GM12874 (cell line): ENCODE measurements around the gene ZNF552.

ENCODE experiments used
- TF ChIP-seq, protein P1 (sequence below): IDR thresholded peaks from 2 replicates; pipeline ENCODE4 v1.5.1; 2011; ENCODE audit warnings: low read depth, mild to moderate bottlenecking, control low read depth, low read length, moderate library complexity; ENCODE audit not compliant: insufficient read depth

The ZNF552 gene

DNA sequence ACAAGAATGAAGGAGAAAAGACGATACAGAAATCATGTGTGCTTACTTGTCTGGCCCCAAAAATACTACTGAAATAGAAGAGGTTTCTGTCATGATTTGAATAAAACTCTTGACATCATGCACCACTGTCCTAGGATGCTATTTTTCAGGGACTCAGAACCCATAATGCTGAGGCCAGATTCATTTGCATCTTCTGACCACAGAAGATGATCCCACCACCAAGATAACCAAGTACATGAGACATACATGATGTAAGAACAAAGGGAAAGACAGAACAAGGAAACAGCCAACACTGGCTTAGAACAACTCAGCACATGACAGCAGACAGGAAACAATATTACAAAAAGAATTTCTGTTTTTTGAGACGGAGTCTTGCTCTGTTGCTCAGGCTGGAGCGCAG is 2.5 kb downstream of the ZNF552 start:
- TF ChIP-seq, protein P1, sequence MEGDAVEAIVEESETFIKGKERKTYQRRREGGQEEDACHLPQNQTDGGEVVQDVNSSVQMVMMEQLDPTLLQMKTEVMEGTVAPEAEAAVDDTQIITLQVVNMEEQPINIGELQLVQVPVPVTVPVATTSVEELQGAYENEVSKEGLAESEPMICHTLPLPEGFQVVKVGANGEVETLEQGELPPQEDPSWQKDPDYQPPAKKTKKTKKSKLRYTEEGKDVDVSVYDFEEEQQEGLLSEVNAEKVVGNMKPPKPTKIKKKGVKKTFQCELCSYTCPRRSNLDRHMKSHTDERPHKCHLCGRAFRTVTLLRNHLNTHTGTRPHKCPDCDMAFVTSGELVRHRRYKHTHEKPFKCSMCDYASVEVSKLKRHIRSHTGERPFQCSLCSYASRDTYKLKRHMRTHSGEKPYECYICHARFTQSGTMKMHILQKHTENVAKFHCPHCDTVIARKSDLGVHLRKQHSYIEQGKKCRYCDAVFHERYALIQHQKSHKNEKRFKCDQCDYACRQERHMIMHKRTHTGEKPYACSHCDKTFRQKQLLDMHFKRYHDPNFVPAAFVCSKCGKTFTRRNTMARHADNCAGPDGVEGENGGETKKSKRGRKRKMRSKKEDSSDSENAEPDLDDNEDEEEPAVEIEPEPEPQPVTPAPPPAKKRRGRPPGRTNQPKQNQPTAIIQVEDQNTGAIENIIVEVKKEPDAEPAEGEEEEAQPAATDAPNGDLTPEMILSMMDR: no peak

- TF ChIP-seq, protein P1: no peak
Measured at GRCh38 chr19:57807541-57807940, 7.2 kb downstream of the ZNF552 start.

DNA sequence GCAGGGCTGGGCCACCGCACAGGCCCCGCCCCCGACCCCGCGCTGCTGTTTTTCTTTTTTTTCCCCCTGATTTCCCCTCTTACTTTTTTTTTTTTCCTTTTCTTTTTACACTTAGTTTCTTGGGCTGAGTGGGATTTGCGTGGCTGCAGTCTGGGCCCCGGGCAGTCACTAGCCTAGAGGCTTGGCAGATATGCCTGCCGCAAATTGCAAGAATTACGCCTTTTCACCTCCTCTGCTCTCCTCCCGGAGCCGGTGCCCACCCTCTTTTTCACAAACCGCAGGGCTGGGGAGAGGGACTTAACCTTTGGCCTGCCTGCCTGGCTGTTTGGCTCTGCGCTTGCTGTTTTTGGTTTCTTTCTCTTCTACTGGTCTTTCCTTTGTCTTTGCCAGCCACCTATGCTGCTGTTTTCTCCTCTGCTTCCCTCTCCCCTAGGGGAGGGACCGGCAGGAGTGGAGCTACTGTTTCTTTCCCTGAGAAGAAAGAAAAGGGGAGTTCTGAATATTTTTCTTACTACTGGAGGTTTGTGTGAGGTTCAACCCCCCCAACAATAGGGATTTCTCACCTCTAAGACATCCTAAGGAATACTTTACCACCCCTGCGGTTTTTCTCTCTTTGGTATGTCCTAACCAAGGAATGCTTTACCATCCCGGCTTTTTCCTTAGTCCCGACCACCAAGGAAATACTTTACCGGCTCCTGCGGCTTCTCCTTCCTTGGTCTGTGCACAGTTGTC is 11.0 kb downstream of the ZNF552 start:
- TF ChIP-seq, protein P1: no peak

DNA sequence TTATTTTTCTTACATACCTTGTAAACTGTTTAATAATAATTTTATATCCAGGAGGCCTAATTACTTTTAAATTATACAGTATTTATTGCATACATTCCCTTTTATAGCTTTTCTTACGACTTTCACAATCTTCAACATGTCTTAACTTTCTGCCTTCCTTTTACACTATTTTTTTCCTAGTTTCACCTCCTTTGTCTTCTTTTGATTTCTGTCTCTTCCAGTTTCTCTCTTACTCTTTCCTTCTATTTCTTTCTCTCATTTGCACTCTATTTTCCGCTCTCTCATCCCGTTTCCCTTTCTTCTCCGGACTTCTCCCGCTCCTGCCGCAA is 11.5 kb downstream of the ZNF552 start:
- TF ChIP-seq, protein P1: no peak

GRCh38 chr19:57802269-57802668 is 12.4 kb downstream of the ZNF552 start:
- TF ChIP-seq, protein P1: no peak

- TF ChIP-seq, protein P1: no peak
Measured at GRCh38 chr19:57800696-57801095, 14.0 kb downstream of the ZNF552 start.

DNA sequence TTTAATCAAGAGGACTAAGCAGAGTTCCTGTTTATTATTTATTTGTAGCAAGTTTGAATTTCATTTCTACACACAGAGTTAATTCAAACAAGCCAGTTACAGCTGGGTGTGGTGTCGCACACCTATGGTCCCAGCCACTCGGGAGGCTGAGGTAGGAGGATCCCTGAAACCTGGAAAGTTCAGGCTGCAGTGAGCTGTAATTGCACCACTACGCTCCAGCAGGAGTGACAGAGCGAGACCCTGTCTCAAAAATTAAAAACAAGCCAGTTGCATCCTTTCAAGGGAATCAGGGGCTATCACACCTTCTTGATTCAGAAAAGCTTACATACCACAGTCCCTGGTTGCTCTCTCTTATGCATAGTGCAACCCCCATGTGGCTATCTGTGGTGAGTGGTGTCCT is 25.4 kb downstream of the ZNF552 start:
- TF ChIP-seq, protein P1: no peak
